ENCODE results near the gene ZMYND8. TPM values are rescaled to one million over a fixed set of nuclear protein-coding genes. Genes with fewer than 3 reads are reported as not detected.

Gene ZMYND8
- total and polyA plus RNA-seq, 4 donors: 4.5 to 27.4 (median 14.1) TPM

GRCh38 chr20:47174456-47175243 is 181.8 kb downstream of the ZMYND8 start:
- no peak for ATAC-seq (ENCODE audit: low FRiP score)
- no peak overlapping the region for H3K4me3 ChIP-seq (ENCODE audit: low read length in 2 of 2)
- DNase-seq: no peak
- no peaks in the 10 kb centered on the region for H3K36me3 ChIP-seq (ENCODE audit: control insufficient read depth in 1 of 2, insufficient read depth in 2 of 2, low read length in 1 of 2)
- H3K27ac ChIP-seq (ENCODE audit: low read depth in 1 of 2, low read length in 2 of 2): no peak overlapping the region
- H3K27me3 ChIP-seq (ENCODE audit: control insufficient read depth in 1 of 2, insufficient read depth in 2 of 2, low read length in 1 of 2): no peaks in the 10 kb centered on the region
- WGBS, 2 donors: 84 to 86% methylated on average over 20 to 21 of the region's 21 CpGs
- H3K4me1 ChIP-seq (ENCODE audit: control insufficient read depth in 1 of 2, insufficient read depth in 2 of 2, low read length in 2 of 2): peaks cover 3 to 4% of the 10 kb centered on the region in 2 donors
- H3K9me3 ChIP-seq (ENCODE audit: control insufficient read depth, low read length): no peaks in the 10 kb centered on the region
- intact Hi-C loops (cut with DNase I): no loop called here

DNA sequence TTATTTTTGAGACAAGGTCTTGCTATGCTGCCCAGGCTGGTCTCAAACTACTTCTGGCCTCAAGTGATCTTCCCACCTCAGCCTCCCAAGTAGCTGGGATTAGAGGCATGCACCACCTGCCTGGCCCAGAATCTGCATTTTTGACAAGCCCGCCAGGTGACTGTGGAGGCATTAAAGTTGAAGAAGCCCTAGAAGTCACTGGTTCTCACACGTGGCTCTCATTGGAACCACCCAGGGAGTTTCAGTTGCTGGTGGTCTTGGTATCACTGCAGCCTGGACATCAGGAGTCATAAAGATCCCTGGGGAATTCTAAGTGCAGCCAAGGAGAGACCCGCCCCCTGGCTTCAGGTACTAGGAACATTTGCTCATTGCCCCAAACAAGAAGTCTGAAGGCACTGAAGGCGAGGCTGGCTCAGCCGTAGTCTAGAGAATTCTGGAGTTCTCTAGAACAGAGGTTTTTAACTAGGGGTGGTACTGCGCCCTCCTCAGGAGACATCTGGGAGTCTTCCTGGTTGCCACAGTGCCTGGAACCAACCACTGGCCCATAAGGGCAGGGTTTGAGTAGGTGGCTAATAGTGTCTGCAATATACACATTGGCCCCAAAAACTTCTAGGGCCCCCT is 182.8 kb downstream of the ZMYND8 start:
- no peaks in the 10 kb centered on the region for H3K27me3 ChIP-seq (ENCODE audit: control insufficient read depth in 1 of 2, insufficient read depth in 2 of 2, low read length in 1 of 2)
- no peak for ATAC-seq (ENCODE audit: low FRiP score)
- 90 to 91% methylated on average over 6 of the region's 6 CpGs for WGBS, 2 donors
- DNase-seq: no peak
- no peaks in the 10 kb centered on the region for H3K9me3 ChIP-seq (ENCODE audit: control insufficient read depth, low read length)
- H3K4me1 ChIP-seq (ENCODE audit: control insufficient read depth in 1 of 2, insufficient read depth in 2 of 2, low read length in 2 of 2): peaks cover 3 to 4% of the 10 kb centered on the region in 2 donors
- H3K36me3 ChIP-seq (ENCODE audit: control insufficient read depth in 1 of 2, insufficient read depth in 2 of 2, low read length in 1 of 2): no peaks in the 10 kb centered on the region
- H3K27ac ChIP-seq (ENCODE audit: low read depth in 1 of 2, low read length in 2 of 2): no peak overlapping the region
- intact Hi-C loops (cut with DNase I): no loop called here
- H3K4me3 ChIP-seq (ENCODE audit: low read length in 2 of 2): no peak overlapping the region

DNA sequence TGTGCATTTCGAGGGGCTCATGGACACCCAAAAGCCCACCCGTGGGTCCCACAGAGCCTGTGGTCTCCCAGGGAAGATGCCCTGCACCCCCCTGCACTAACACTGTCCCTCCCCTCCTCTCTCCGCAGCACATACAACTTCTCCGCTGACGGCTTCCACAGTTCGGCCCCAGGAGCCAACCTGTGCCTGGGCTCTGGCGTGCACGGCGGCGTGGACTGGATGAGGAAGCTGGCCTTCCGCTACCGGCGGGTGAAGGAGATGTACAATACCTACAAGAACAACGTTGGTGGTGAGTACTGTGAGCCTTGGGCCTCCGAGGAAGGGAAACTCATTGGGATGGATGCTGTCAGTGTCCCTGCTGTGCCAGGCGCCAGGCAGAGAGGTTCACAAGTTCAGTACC is 183.9 kb downstream of the ZMYND8 start:
- intact Hi-C loops (cut with DNase I): no loop called here
- ATAC-seq (ENCODE audit: low FRiP score) (no peak), DNase-seq (no peak)
- WGBS, 2 donors: 93 to 96% methylated on average over 16 of the region's 16 CpGs
- Histone ChIP-seq H3K4me3 (ENCODE audit: low read length in 2 of 2) (no peak overlapping the region), H3K27me3 (ENCODE audit: control insufficient read depth in 1 of 2, insufficient read depth in 2 of 2, low read length in 1 of 2) (no peaks in the 10 kb centered on the region), H3K27ac (ENCODE audit: low read depth in 1 of 2, low read length in 2 of 2) (no peak overlapping the region), H3K4me1 (ENCODE audit: control insufficient read depth in 1 of 2, insufficient read depth in 2 of 2, low read length in 2 of 2) (peaks cover 3 to 4% of the 10 kb centered on the region in 2 donors), H3K36me3 (ENCODE audit: control insufficient read depth in 1 of 2, insufficient read depth in 2 of 2, low read length in 1 of 2) (no peaks in the 10 kb centered on the region), H3K9me3 (ENCODE audit: control insufficient read depth, low read length) (no peaks in the 10 kb centered on the region)

- Histone ChIP-seq H3K9me3 (ENCODE audit: control insufficient read depth, low read length) (no peaks in the 10 kb centered on the region), H3K27ac (ENCODE audit: low read depth in 1 of 2, low read length in 2 of 2) (no peak overlapping the region), H3K36me3 (ENCODE audit: control insufficient read depth in 1 of 2, insufficient read depth in 2 of 2, low read length in 1 of 2) (no peaks in the 10 kb centered on the region), H3K4me1 (ENCODE audit: control insufficient read depth in 1 of 2, insufficient read depth in 2 of 2, low read length in 2 of 2) (peaks cover 3 to 4% of the 10 kb centered on the region in 2 donors), H3K27me3 (ENCODE audit: control insufficient read depth in 1 of 2, insufficient read depth in 2 of 2, low read length in 1 of 2) (no peaks in the 10 kb centered on the region), H3K4me3 (ENCODE audit: low read length in 2 of 2) (no peak overlapping the region)
- WGBS, 2 donors: 90 to 91% methylated on average over 9 of the region's 9 CpGs
- DNase-seq: no peak
- no peak for ATAC-seq (ENCODE audit: low FRiP score)
- intact Hi-C loops (cut with DNase I): no loop called here
These were observed 188.7 kb downstream of the ZMYND8 start for GRCh38 chr20:47167846-47168245.

DNA sequence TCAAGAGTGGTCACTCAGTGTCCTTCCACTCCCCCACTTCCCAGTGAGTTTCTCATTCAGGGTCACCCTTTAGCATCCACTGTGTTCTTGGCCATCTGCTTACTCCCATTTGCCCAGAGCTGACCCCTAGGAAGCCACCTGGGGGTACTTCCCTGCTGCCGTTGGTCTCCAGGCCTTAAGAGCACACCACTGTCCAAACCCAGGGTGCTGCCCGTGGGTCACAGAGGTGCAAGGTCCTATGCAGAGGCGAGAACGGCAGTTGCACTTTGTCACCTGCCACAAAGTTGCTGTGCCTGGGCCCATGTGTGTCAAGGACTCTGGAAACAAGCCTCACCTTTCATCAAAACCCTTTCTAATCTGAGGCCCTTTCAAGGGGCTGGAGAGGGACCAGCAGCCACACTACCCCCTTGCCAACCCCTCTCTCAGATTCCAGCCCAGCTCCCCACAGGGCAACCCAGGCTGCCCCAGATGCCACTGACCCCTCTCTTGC is 191.1 kb downstream of the ZMYND8 start:
- Histone ChIP-seq H3K9me3 (ENCODE audit: control insufficient read depth, low read length) (no peaks in the 10 kb centered on the region), H3K36me3 (ENCODE audit: control insufficient read depth in 1 of 2, insufficient read depth in 2 of 2, low read length in 1 of 2) (no peaks in the 10 kb centered on the region), H3K4me1 (ENCODE audit: control insufficient read depth in 1 of 2, insufficient read depth in 2 of 2, low read length in 2 of 2) (no peaks in the 10 kb centered on the region), H3K27ac (ENCODE audit: low read depth in 1 of 2, low read length in 2 of 2) (no peak overlapping the region), H3K27me3 (ENCODE audit: control insufficient read depth in 1 of 2, insufficient read depth in 2 of 2, low read length in 1 of 2) (no peaks in the 10 kb centered on the region), H3K4me3 (ENCODE audit: low read length in 2 of 2) (no peak overlapping the region)
- 88 to 89% methylated on average over 4 of the region's 4 CpGs for WGBS, 2 donors
- DNase-seq: no peak
- intact Hi-C loops (cut with DNase I): no loop called here
- no peak for ATAC-seq (ENCODE audit: low FRiP score)

GRCh38 chr20:47164140-47164539 is 192.4 kb downstream of the ZMYND8 start:
- DNase-seq: no peak
- WGBS, 2 donors: 74 to 83% methylated on average over 13 of the region's 13 CpGs
- no peaks in the 10 kb centered on the region for H3K9me3 ChIP-seq (ENCODE audit: control insufficient read depth, low read length)
- H3K27me3 ChIP-seq (ENCODE audit: control insufficient read depth in 1 of 2, insufficient read depth in 2 of 2, low read length in 1 of 2): no peaks in the 10 kb centered on the region
- H3K36me3 ChIP-seq (ENCODE audit: control insufficient read depth in 1 of 2, insufficient read depth in 2 of 2, low read length in 1 of 2): no peaks in the 10 kb centered on the region
- no peak overlapping the region for H3K4me3 ChIP-seq (ENCODE audit: low read length in 2 of 2)
- no peak overlapping the region for H3K27ac ChIP-seq (ENCODE audit: low read depth in 1 of 2, low read length in 2 of 2)
- ATAC-seq (ENCODE audit: low FRiP score): no peak
- H3K4me1 ChIP-seq (ENCODE audit: control insufficient read depth in 1 of 2, insufficient read depth in 2 of 2, low read length in 2 of 2): no peaks in the 10 kb centered on the region
- intact Hi-C loops (cut with DNase I): no loop called here

GRCh38 chr20:47161411-47161810 is 195.1 kb downstream of the ZMYND8 start:
- Histone ChIP-seq H3K9me3 (ENCODE audit: control insufficient read depth, low read length) (no peaks in the 10 kb centered on the region), H3K36me3 (ENCODE audit: control insufficient read depth in 1 of 2, insufficient read depth in 2 of 2, low read length in 1 of 2) (no peaks in the 10 kb centered on the region), H3K27ac (ENCODE audit: low read depth in 1 of 2, low read length in 2 of 2) (no peak overlapping the region), H3K4me3 (ENCODE audit: low read length in 2 of 2) (no peak overlapping the region), H3K27me3 (ENCODE audit: control insufficient read depth in 1 of 2, insufficient read depth in 2 of 2, low read length in 1 of 2) (no peaks in the 10 kb centered on the region), H3K4me1 (ENCODE audit: control insufficient read depth in 1 of 2, insufficient read depth in 2 of 2, low read length in 2 of 2) (no peaks in the 10 kb centered on the region)
- 90 to 93% methylated on average over 10 of the region's 10 CpGs for WGBS, 2 donors
- DNase-seq (no peak), ATAC-seq (ENCODE audit: low FRiP score) (no peak)
- intact Hi-C loops (cut with DNase I): no loop called here

- no peaks in the 10 kb centered on the region for H3K9me3 ChIP-seq (ENCODE audit: control insufficient read depth, low read length)
- DNase-seq (no peak), ATAC-seq (ENCODE audit: low FRiP score) (no peak)
- H3K36me3 ChIP-seq (ENCODE audit: control insufficient read depth in 1 of 2, insufficient read depth in 2 of 2, low read length in 1 of 2): no peaks in the 10 kb centered on the region
- 85 to 89% methylated on average over 14 of the region's 14 CpGs for WGBS, 2 donors
- H3K4me3 ChIP-seq (ENCODE audit: low read length in 2 of 2): no peak overlapping the region
- H3K27me3 ChIP-seq (ENCODE audit: control insufficient read depth in 1 of 2, insufficient read depth in 2 of 2, low read length in 1 of 2): no peaks in the 10 kb centered on the region
- intact Hi-C loops (cut with DNase I): no loop called here
- H3K27ac ChIP-seq (ENCODE audit: low read depth in 1 of 2, low read length in 2 of 2): no peak overlapping the region
- H3K4me1 ChIP-seq (ENCODE audit: control insufficient read depth in 1 of 2, insufficient read depth in 2 of 2, low read length in 2 of 2): no peaks in the 10 kb centered on the region
These were observed 195.5 kb downstream of the ZMYND8 start for GRCh38 chr20:47160992-47161391.

- Histone ChIP-seq H3K27ac (ENCODE audit: low read depth in 1 of 2, low read length in 2 of 2) (no peak overlapping the region), H3K36me3 (ENCODE audit: control insufficient read depth in 1 of 2, insufficient read depth in 2 of 2, low read length in 1 of 2) (no peaks in the 10 kb centered on the region), H3K9me3 (ENCODE audit: control insufficient read depth, low read length) (no peaks in the 10 kb centered on the region), H3K27me3 (ENCODE audit: control insufficient read depth in 1 of 2, insufficient read depth in 2 of 2, low read length in 1 of 2) (no peaks in the 10 kb centered on the region), H3K4me3 (ENCODE audit: low read length in 2 of 2) (no peak overlapping the region), H3K4me1 (ENCODE audit: control insufficient read depth in 1 of 2, insufficient read depth in 2 of 2, low read length in 2 of 2) (no peaks in the 10 kb centered on the region)
- ATAC-seq (ENCODE audit: low FRiP score): no peak
- intact Hi-C loops (cut with DNase I): no loop called here
- no peak for DNase-seq
- 91 to 92% methylated on average over 7 of the region's 7 CpGs for WGBS, 2 donors
These were observed 196.3 kb downstream of the ZMYND8 start for GRCh38 chr20:47160240-47160639.

Data from aorta (tissue), 5 donors.